HEK293 (cell line): Measurements from ENCODE around the gene CHFR.

Experiments
- BCL11B ChIP-seq: fragments of 450-650 bp; formaldehyde crosslinking; IDR thresholded peaks from 2 replicates; pipeline ENCODE4 v1.5.1; 2016; ENCODE audit warnings: low read depth, missing biosample characterization, missing genetic modification characterization
- MEIS1 ChIP-seq: sonication (generic); formaldehyde crosslinking; IDR thresholded peaks from 2 replicates; pipeline ENCODE4 v1.8.1; 2022; ENCODE audit warnings: missing genetic modification reagents, mild to moderate bottlenecking, borderline replicate concordance
- PBX3 ChIP-seq: sonication (generic); formaldehyde crosslinking; IDR thresholded peaks from 2 replicates; pipeline ENCODE4 v1.8.1; 2022; ENCODE audit warnings: mild to moderate bottlenecking, moderate library complexity, missing genetic modification reagents
- SETDB1 ChIP-seq: IDR thresholded peaks from one replicate; pipeline ENCODE4 v1.6.1; 2017; ENCODE audit warnings: mild to moderate bottlenecking, low read length, moderate library complexity, mixed read lengths; ENCODE audit not compliant: insufficient read length
- SP7 ChIP-seq: fragments of 450-650 bp; formaldehyde crosslinking; IDR thresholded peaks from 2 replicates; pipeline ENCODE4 v1.5.1; 2016; ENCODE audit warnings: missing biosample characterization, missing genetic modification characterization
- TCF7L2 ChIP-seq: IDR thresholded peaks from 2 replicates; pipeline ENCODE4 v1.6.1; 2011; ENCODE audit warnings: low read depth, mild to moderate bottlenecking, inconsistent platforms, low read length, moderate library complexity, borderline replicate concordance
- YY1 ChIP-seq: fragments of 450-650 bp; formaldehyde crosslinking; IDR thresholded peaks from 2 replicates; pipeline ENCODE4 v1.5.1; 2018; ENCODE audit warnings: missing biosample characterization, missing genetic modification characterization
- ZNF211 ChIP-seq: fragments of 450-650 bp; formaldehyde crosslinking; IDR thresholded peaks from 2 replicates; pipeline ENCODE4 v1.5.1; 2016; ENCODE audit warnings: low read depth, missing biosample characterization, missing genetic modification characterization
- ZNF223 ChIP-seq: fragments of 450-650 bp; formaldehyde crosslinking; IDR thresholded peaks from 2 replicates; pipeline ENCODE4 v1.5.1; 2016; ENCODE audit warnings: missing biosample characterization, missing genetic modification characterization
- ZNF350 ChIP-seq: fragments of 450-650 bp; formaldehyde crosslinking; IDR thresholded peaks from 2 replicates; pipeline ENCODE4 v1.5.0; 2017; ENCODE audit warnings: missing biosample characterization, mild to moderate bottlenecking, missing genetic modification characterization
- ZNF416 ChIP-seq: fragments of 450-650 bp; formaldehyde crosslinking; IDR thresholded peaks from 2 replicates; pipeline ENCODE4 v1.5.1; 2016; ENCODE audit warnings: missing biosample characterization, missing genetic modification characterization
- ZNF510 ChIP-seq: fragments of 450-650 bp; formaldehyde crosslinking; IDR thresholded peaks from 2 replicates; pipeline ENCODE4 v1.5.1; 2018; ENCODE audit warnings: mild to moderate bottlenecking, missing genetic modification characterization, missing biosample characterization; ENCODE audit not compliant: insufficient replicate concordance
- ZNF530 ChIP-seq: fragments of 450-650 bp; formaldehyde crosslinking; IDR thresholded peaks from 2 replicates; pipeline ENCODE4 v1.5.1; 2016; ENCODE audit warnings: low read depth, missing biosample characterization, missing genetic modification characterization
- ZNF555 ChIP-seq: fragments of 450-650 bp; formaldehyde crosslinking; conservative IDR thresholded peaks from 2 replicates; pipeline ENCODE4 v1.5.1; 2017; ENCODE audit warnings: missing biosample characterization, mild to moderate bottlenecking, missing genetic modification characterization, inconsistent platforms
- ZNF677 ChIP-seq: fragments of 450-650 bp; IDR thresholded peaks from 2 replicates; pipeline ENCODE4 v1.5.0; 2018; ENCODE audit warnings: missing biosample characterization, mild to moderate bottlenecking, missing genetic modification characterization, moderate library complexity
- ZNF791 ChIP-seq: fragments of 450-650 bp; formaldehyde crosslinking; IDR thresholded peaks from 2 replicates; pipeline ENCODE4 v1.5.1; 2016; ENCODE audit warnings: missing biosample characterization, missing genetic modification characterization
- TF ChIP-seq, protein P1 (sequence below): fragments of 450-650 bp; formaldehyde crosslinking; IDR thresholded peaks from 2 replicates; pipeline ENCODE4 v1.5.1; 2017; ENCODE audit warnings: missing biosample characterization, missing genetic modification characterization
- TF ChIP-seq, protein P2 (sequence below): fragments of 450-650 bp; formaldehyde crosslinking; IDR thresholded peaks from 2 replicates; pipeline ENCODE4 v1.5.1; 2016; ENCODE audit warnings: missing biosample characterization, missing genetic modification characterization, borderline replicate concordance
- TF ChIP-seq, protein P3 (sequence below): fragments of 450-650 bp; formaldehyde crosslinking; conservative IDR thresholded peaks from 2 replicates; pipeline ENCODE4 v1.5.1; 2016; ENCODE audit warnings: low read depth, missing biosample characterization, missing genetic modification characterization
- TF ChIP-seq, protein P4 (sequence below): fragments of 450-650 bp; formaldehyde crosslinking; IDR thresholded peaks from 2 replicates; pipeline ENCODE4 v1.5.1; 2017; ENCODE audit warnings: missing biosample characterization, missing genetic modification characterization
- TF ChIP-seq, protein P5 (sequence below): fragments of 450-650 bp; formaldehyde crosslinking; IDR thresholded peaks from 2 replicates; pipeline ENCODE4 v1.5.1; 2016; ENCODE audit warnings: missing biosample characterization, missing genetic modification characterization

CHFR gene

DNA sequence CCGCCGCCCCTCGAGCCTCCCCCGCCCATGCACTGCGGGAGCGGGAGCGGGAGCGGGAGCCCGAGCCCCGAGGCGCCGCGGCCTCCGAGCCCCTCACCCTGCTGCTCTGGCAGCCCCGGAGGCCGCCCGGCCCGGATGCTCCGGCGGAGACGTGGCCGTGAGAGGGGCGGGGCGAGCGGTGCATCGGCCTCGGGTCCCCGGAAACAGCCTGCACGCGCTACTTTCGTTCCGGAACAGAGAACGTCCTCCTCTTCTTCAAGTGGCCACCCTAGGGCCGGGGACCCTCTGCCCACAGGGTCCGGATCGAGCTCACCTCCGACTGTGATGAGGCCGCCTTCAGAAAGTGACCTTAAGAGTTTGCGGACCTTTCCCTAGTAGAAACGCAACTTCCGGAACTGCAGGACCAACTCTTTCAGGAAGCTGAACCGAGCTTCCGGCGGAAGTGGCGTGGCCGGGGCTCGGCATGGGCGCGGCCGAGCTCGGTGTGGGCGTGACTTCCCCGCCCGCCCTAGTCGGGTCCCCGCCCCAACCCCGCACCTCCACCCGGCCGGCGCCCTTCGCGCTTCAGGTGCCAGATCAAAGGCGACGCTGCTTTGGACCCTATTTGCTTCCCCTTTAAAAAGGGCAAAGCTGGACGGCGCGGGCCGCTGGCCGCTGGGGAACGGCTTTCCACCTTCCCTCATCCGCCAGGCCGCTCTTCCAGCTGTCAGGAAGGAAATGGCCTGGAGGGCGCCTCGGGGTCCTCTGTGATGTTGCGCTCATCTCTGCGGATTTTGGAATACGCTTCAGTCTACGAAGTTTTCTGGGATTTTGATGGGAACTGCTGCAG is 58.5 kb downstream of the CHFR start, which contains the start of gene GOLGA3 (continued):
- no peak for TF ChIP-seq ZNF677
- peak; percentile 69 for TF ChIP-seq PBX3 (CRISPR knock-in tag)
- TF ChIP-seq, protein P1, sequence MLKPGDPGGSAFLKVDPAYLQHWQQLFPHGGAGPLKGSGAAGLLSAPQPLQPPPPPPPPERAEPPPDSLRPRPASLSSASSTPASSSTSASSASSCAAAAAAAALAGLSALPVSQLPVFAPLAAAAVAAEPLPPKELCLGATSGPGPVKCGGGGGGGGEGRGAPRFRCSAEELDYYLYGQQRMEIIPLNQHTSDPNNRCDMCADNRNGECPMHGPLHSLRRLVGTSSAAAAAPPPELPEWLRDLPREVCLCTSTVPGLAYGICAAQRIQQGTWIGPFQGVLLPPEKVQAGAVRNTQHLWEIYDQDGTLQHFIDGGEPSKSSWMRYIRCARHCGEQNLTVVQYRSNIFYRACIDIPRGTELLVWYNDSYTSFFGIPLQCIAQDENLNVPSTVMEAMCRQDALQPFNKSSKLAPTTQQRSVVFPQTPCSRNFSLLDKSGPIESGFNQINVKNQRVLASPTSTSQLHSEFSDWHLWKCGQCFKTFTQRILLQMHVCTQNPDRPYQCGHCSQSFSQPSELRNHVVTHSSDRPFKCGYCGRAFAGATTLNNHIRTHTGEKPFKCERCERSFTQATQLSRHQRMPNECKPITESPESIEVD (tag by site-specific recombination) = no peak
- TF ChIP-seq MEIS1 (CRISPR knock-in tag) = no peak
- TF ChIP-seq ZNF510 (tag by site-specific recombination) = no peak
- TF ChIP-seq SP7 (tag by site-specific recombination) = peak; percentile 96
- TF ChIP-seq ZNF416 (tag by site-specific recombination) = no peak
- no peak for TF ChIP-seq ZNF555
- TF ChIP-seq, protein P2, sequence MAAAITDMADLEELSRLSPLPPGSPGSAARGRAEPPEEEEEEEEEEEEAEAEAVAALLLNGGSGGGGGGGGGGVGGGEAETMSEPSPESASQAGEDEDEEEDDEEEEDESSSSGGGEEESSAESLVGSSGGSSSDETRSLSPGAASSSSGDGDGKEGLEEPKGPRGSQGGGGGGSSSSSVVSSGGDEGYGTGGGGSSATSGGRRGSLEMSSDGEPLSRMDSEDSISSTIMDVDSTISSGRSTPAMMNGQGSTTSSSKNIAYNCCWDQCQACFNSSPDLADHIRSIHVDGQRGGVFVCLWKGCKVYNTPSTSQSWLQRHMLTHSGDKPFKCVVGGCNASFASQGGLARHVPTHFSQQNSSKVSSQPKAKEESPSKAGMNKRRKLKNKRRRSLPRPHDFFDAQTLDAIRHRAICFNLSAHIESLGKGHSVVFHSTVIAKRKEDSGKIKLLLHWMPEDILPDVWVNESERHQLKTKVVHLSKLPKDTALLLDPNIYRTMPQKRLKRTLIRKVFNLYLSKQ (tag by site-specific recombination) = no peak
- no peak for TF ChIP-seq ZNF223 (tag by site-specific recombination)
- TF ChIP-seq ZNF530 = no peak
- TF ChIP-seq, protein P3, sequence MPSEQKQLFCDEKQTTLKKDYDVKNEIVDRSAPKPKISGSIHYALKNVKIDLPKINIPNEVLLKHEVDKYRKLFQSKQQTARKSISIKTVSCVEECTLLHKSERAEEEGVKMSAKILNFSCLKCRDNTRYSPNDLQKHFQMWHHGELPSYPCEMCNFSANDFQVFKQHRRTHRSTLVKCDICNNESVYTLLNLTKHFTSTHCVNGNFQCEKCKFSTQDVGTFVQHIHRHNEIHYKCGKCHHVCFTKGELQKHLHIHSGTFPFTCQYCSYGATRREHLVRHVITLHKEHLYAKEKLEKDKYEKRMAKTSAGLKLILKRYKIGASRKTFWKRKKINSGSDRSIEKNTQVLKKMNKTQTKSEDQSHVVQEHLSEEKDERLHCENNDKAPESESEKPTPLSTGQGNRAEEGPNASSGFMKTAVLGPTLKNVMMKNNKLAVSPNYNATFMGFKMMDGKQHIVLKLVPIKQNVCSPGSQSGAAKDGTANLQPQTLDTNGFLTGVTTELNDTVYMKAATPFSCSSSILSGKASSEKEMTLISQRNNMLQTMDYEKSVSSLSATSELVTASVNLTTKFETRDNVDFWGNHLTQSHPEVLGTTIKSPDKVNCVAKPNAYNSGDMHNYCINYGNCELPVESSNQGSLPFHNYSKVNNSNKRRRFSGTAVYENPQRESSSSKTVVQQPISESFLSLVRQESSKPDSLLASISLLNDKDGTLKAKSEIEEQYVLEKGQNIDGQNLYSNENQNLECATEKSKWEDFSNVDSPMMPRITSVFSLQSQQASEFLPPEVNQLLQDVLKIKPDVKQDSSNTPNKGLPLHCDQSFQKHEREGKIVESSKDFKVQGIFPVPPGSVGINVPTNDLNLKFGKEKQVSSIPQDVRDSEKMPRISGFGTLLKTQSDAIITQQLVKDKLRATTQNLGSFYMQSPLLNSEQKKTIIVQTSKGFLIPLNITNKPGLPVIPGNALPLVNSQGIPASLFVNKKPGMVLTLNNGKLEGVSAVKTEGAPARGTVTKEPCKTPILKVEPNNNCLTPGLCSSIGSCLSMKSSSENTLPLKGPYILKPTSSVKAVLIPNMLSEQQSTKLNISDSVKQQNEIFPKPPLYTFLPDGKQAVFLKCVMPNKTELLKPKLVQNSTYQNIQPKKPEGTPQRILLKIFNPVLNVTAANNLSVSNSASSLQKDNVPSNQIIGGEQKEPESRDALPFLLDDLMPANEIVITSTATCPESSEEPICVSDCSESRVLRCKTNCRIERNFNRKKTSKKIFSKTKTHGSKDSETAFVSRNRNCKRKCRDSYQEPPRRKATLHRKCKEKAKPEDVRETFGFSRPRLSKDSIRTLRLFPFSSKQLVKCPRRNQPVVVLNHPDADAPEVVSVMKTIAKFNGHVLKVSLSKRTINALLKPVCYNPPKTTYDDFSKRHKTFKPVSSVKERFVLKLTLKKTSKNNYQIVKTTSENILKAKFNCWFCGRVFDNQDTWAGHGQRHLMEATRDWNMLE (tag by site-specific recombination) = peak; percentile 100
- peak; percentile 91 for TF ChIP-seq ZNF350
- no peak for TF ChIP-seq BCL11B
- TF ChIP-seq, protein P4, sequence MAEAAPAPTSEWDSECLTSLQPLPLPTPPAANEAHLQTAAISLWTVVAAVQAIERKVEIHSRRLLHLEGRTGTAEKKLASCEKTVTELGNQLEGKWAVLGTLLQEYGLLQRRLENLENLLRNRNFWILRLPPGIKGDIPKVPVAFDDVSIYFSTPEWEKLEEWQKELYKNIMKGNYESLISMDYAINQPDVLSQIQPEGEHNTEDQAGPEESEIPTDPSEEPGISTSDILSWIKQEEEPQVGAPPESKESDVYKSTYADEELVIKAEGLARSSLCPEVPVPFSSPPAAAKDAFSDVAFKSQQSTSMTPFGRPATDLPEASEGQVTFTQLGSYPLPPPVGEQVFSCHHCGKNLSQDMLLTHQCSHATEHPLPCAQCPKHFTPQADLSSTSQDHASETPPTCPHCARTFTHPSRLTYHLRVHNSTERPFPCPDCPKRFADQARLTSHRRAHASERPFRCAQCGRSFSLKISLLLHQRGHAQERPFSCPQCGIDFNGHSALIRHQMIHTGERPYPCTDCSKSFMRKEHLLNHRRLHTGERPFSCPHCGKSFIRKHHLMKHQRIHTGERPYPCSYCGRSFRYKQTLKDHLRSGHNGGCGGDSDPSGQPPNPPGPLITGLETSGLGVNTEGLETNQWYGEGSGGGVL (tag by site-specific recombination) = no peak
- TF ChIP-seq TCF7L2 = no peak
- no peak for TF ChIP-seq SETDB1
- no peak for TF ChIP-seq ZNF791 (tag by site-specific recombination)
- peak; percentile 85 for TF ChIP-seq YY1
- TF ChIP-seq ZNF211 = no peak
- TF ChIP-seq, protein P5, sequence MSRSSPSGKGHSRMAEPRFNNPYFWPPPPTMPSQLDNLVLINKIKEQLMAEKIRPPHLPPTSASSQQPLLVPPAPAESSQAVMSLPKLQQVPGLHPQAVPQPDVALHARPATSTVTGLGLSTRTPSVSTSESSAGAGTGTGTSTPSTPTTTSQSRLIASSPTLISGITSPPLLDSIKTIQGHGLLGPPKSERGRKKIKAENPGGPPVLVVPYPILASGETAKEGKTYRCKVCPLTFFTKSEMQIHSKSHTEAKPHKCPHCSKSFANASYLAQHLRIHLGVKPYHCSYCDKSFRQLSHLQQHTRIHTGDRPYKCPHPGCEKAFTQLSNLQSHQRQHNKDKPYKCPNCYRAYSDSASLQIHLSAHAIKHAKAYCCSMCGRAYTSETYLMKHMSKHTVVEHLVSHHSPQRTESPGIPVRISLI (tag by site-specific recombination) = no peak
